IMR-90 (cell line): Measurements from ENCODE around the gene NRP1.

Experiments used
- BHLHE40 ChIP-seq: fragments of 150-350 bp; IDR thresholded peaks from 2 replicates; pipeline ENCODE4 v1.6.1; 2016; ENCODE audit warnings: mild to moderate bottlenecking, low read depth, low read length
- CEBPB ChIP-seq: IDR thresholded peaks from 2 replicates; pipeline ENCODE4 v1.6.1; 2012; ENCODE audit warnings: low read depth, low read length, improper control_type of control experiment
- CTCF ChIP-seq: conservative IDR thresholded peaks from 2 replicates; pipeline ENCODE4 v1.5.1; 2012; ENCODE audit warnings: mild to moderate bottlenecking, low read depth, low read length, improper control_type of control experiment
- ELK1 ChIP-seq: fragments of 150-350 bp; IDR thresholded peaks from 2 replicates; pipeline ENCODE4 v1.6.1; 2016; ENCODE audit warnings: low read depth, mild to moderate bottlenecking, low read length, moderate library complexity, borderline replicate concordance
- MAFK ChIP-seq: IDR thresholded peaks from 2 replicates; pipeline ENCODE4 v1.6.1; 2012; ENCODE audit warnings: low read depth, low read length, improper control_type of control experiment
- MAZ ChIP-seq: IDR thresholded peaks from 2 replicates; pipeline ENCODE4 v1.6.1; 2012; ENCODE audit warnings: low read depth, mild to moderate bottlenecking, low read length, improper control_type of control experiment, moderate library complexity, borderline replicate concordance
- MXI1 ChIP-seq: IDR thresholded peaks from 2 replicates; pipeline ENCODE4 v1.6.1; 2012; ENCODE audit warnings: low read depth, mild to moderate bottlenecking, low read length, moderate library complexity, borderline replicate concordance
- POLR2A ChIP-seq: IDR thresholded peaks from 2 replicates; pipeline ENCODE4 v1.6.1; 2012; ENCODE audit warnings: mild to moderate bottlenecking, low read depth, low read length
- RAD21 ChIP-seq: IDR thresholded peaks from 2 replicates; pipeline ENCODE4 v1.6.1; 2012; ENCODE audit warnings: low read length, improper control_type of control experiment
- RCOR1 ChIP-seq: IDR thresholded peaks from 2 replicates; pipeline ENCODE4 v1.6.1; 2012; ENCODE audit warnings: mild to moderate bottlenecking, low read length, improper control_type of control experiment; ENCODE audit not compliant: insufficient replicate concordance
- RFX5 ChIP-seq: IDR thresholded peaks from 2 replicates; pipeline ENCODE4 v1.8.0; 2012; ENCODE audit warnings: low read depth, mild to moderate bottlenecking, low read length, moderate library complexity
- USF2 ChIP-seq: fragments of 150-350 bp; IDR thresholded peaks from 2 replicates; pipeline ENCODE4 v1.6.1; 2017; ENCODE audit warnings: mild to moderate bottlenecking, antibody characterized with exemption, low read length, low read depth

GRCh38 chr10:33201056-33201780, 133.2 kb downstream of the NRP1 start:
- TF ChIP-seq CTCF, result no peak
- no peak for TF ChIP-seq ELK1
- no peak for TF ChIP-seq RAD21
- no peak for TF ChIP-seq POLR2A
- TF ChIP-seq BHLHE40, result no peak
- TF ChIP-seq USF2, result no peak
- no peak for TF ChIP-seq CEBPB
- no peak for TF ChIP-seq MAFK
- no peak for TF ChIP-seq MAZ
- no peak for TF ChIP-seq RFX5
- TF ChIP-seq RCOR1, result no peak
- TF ChIP-seq MXI1, result no peak
